ENCODE results near the gene MYO5B.

GRCh38 chr18:49985236-49985635 is 209.7 kb downstream of the MYO5B start:
- TF ChIP-seq POLR2A (IDR thresholded peaks at IDR 0.05) (no peak), CTCF (IDR thresholded peaks at IDR 0.05) (no peak), POLR2AphosphoS5 (IDR thresholded peaks at IDR 0.05; ENCODE audit: insufficient read depth in 1 of 2, low read depth in 1 of 2) (no peak)
